Rectal smooth muscle tissue (tissue), 1 donor: ENCODE results near the gene ERO1B.
"Not testable (repeated sequence)": the region's sequence is repeated elsewhere in the genome, so short reads cannot be mapped to it uniquely, and the experiment has no call there.

Source experiments
- H3K27ac ChIP-seq: one replicate; pipeline ENCODE4 v1.7.0; 2013; ENCODE audit warnings: low read depth, low read length, inconsistent platforms
- H3K27me3 ChIP-seq: one replicate; pipeline ENCODE4 v1.7.0; 2013; ENCODE audit warnings: low read length; ENCODE audit not compliant: control insufficient read depth, insufficient read depth
- H3K36me3 ChIP-seq: one replicate; pipeline ENCODE4 v1.7.0; 2013; ENCODE audit warnings: low read length; ENCODE audit not compliant: control insufficient read depth, insufficient read depth
- H3K4me1 ChIP-seq: one replicate; pipeline ENCODE4 v1.7.0; 2013; ENCODE audit warnings: low read length; ENCODE audit not compliant: control insufficient read depth, insufficient read depth
- H3K4me3 ChIP-seq: one replicate; pipeline ENCODE4 v1.7.0; 2013; ENCODE audit warnings: low read length
- H3K9ac ChIP-seq: one replicate; pipeline ENCODE4 v1.7.0; 2013; ENCODE audit warnings: low read length

Gene ERO1B, protein sequence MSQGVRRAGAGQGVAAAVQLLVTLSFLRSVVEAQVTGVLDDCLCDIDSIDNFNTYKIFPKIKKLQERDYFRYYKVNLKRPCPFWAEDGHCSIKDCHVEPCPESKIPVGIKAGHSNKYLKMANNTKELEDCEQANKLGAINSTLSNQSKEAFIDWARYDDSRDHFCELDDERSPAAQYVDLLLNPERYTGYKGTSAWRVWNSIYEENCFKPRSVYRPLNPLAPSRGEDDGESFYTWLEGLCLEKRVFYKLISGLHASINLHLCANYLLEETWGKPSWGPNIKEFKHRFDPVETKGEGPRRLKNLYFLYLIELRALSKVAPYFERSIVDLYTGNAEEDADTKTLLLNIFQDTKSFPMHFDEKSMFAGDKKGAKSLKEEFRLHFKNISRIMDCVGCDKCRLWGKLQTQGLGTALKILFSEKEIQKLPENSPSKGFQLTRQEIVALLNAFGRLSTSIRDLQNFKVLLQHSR

DNA sequence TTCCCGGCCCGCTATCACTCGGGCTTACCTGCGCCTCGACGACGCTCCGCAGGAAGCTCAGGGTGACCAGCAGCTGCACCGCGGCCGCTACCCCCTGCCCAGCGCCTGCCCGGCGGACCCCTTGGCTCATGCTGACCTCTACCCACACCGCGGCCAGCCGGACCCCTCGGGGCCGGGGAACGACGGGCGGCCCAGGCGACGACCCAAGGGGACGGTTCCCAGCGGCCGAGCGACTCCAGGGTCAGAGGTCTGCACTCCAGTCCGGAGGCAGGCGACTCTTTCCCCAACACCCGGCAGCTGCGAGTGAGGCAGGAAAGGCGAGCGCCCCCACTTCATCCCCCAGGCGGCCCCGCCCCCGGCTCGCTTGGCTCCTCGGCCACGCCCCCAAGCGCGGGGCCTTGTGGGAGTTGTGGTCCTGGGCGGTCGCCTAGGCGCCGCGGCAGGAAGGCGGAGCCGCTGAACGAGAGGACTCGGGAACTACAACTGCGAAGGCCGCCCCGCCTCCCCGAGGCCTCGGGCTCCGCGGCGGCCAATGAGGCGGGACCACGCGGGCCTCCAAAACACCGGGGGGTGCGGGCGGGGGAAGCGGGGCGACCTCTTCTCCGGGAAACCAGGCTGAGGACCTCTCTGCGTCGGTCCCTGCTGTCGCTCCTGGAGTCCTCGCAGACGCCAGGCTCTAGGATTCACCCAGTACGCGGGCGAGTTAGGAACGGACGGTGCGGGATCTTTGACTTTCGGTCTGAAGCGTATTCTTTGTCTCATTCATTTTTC is at the start of gene ERO1B:
ERO1B (minus strand) TSS at position 305 of the 771 bp plus-strand sequence; CDS start at position 130, 175 bp downstream.
- Histone ChIP-seq H3K36me3 (no peaks in the 10 kb centered on the region), H3K27me3 (no peaks in the 10 kb centered on the region), H3K9ac (peak within 1 kb of the TSS; percentile 69), H3K4me3 (peak within 1 kb of the TSS; percentile 90), H3K27ac (peak within 1 kb of the TSS; percentile 81), H3K4me1 (peaks cover 12% of the 10 kb centered on the region)

DNA sequence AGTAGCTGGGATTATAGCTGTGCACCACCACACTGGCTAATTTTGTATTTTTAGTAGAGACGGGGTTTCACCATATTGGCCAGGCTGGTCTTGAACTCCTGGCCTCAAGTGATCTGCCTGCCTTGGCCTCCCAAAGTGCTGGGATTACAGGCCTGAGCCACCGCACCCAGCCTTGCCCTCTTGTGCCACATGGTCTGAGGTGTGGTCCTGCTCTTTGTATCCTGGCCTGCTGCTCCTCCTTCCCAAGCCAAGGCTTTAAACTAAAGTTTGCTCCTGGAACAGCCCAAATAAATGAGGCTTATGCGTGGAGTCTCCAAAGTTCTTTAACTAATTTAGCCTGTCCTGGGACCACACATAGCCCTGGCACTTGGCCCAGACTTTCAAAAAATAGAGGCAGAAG is 49.7 kb upstream of the ERO1B start:
- not testable (repeated sequence) for H3K36me3 ChIP-seq, H3K27me3 ChIP-seq, H3K9ac ChIP-seq, H3K4me1 ChIP-seq, H3K4me3 ChIP-seq, H3K27ac ChIP-seq

DNA sequence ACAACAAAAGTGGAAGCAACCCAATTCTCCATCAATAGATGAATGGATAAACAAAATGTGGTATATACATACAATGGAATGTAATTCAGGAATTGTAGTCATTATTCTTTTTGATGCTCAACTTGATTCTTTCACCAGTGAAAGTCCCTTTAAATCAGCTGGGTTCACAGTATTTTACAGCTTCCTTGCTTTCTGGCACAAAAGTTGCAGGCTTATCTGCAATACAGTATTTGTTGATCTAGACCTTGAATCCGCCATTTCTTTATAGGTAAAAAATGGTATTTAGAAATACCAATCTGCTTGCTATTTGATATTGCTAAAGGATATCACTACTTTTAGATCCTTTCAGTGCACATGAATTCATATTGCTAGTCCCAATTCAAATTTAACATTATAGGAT is 44.7 kb upstream of the ERO1B start:
- Histone ChIP-seq H3K4me1 (no peaks in the 10 kb centered on the region), H3K27ac (no peak overlapping the region), H3K36me3 (no peaks in the 10 kb centered on the region), H3K4me3 (no peak overlapping the region), H3K27me3 (no peaks in the 10 kb centered on the region), H3K9ac (no peak overlapping the region)

DNA sequence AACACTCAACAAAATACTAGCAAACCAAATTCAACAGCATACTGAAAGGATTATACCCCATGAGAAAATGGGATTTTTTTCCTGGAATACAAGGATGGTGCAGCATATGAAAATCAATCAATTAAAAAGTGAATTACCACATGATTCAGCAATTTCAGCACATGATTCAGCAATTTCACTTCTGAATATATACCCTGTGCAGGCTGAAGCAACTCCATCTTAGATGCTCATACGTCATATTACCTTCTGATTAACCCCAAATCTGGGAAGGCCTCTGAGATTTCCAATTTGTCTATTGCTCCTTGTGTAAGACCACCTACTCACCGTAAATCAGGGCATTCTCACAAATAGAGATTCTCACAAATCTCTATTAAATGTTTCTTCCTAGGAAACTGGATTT is 43.8 kb upstream of the ERO1B start:
- Histone ChIP-seq H3K9ac (no peak overlapping the region), H3K27me3 (no peaks in the 10 kb centered on the region), H3K27ac (no peak overlapping the region), H3K36me3 (no peaks in the 10 kb centered on the region), H3K4me3 (no peak overlapping the region), H3K4me1 (no peaks in the 10 kb centered on the region)

DNA sequence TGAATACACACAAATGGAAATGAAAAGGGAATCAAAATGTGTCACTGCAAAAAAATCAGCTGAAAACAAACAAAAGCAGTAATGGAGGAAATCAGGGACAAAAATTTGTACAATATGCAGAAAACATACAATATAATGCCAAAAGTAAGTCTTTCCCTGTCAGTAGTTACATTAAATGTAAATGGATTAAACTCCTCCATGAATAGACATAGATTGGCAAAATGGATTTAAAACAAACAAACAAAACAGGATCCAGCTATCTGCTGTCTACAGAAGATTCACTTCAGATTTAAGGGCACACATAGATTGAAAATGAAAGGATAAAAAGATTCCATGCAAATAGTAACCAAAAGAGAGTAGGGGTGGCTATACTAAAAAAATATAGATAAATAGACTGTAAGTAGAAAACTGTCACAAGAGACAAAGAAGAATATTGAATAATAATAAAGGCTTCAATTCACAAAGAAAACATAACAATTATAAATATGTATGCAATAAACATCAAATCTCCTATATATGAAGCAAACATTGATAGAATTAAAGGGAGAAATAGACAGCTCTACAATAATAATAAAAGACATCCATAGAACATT is 42.2 kb upstream of the ERO1B start:
- Histone ChIP-seq H3K36me3 (no peaks in the 10 kb centered on the region), H3K27me3 (no peaks in the 10 kb centered on the region), H3K27ac (no peak overlapping the region), H3K4me3 (no peak overlapping the region), H3K4me1 (no peaks in the 10 kb centered on the region), H3K9ac (no peak overlapping the region)

DNA sequence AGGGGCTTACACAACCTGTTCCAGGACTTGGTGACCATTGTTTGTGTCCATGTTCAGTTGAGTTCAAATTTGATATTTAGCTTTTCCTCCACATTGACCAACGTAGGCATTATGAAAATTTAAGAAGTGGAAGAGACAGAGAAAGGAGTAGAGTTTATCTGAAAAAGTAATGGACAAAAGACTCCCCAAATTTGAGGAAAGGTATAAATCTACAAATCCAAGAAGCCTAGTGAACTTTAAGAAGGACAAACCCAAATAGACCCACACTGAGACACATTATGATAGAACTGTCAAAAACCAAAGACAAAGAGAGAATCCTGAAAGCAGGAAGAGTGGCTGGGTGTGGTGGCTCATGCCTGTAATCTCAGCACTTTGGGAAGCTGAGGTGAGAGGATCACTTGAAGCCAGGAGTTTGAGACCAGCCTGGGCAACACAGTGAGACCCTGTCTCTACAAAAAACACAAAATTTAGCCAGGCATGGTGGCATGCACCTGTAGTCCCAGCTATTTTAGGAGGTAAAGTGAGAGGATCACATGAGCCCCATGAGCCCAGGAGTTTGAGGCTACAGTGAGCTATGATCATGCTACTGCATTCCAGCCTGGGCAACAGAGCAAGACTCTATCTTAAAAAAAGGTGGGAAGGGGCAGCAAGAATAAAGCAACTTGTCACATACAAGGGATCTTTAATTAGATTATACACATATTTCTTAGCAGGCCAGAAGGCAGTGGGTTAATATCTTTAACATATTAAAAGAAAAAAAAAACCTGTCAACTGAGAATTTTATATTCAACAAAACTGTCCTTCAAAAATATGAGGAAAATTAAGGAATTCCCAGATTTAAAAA is 41.0 kb upstream of the ERO1B start:
- H3K4me3 ChIP-seq = no peak overlapping the region
- H3K36me3 ChIP-seq = no peaks in the 10 kb centered on the region
- no peak overlapping the region for H3K9ac ChIP-seq
- H3K27me3 ChIP-seq = no peaks in the 10 kb centered on the region
- no peaks in the 10 kb centered on the region for H3K4me1 ChIP-seq
- H3K27ac ChIP-seq = no peak overlapping the region

DNA sequence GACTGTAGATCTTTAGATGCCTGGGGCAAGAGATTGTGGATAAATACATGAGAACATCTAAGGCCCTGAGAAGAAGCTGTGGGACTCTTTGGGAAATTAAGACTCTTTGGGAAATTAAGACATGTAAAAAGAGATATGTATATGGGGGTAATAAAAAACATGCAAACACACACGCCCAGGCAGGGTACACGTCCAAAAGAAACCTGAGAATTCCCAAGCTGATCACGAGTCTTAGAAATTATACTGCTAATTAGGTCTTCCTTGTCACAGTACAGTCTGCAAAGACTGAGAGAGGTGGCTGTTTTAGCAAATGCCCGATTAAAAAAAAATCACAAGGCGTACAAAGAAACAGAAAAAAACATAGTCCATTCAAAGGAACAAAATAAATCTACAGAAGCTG is 39.3 kb upstream of the ERO1B start:
- H3K9ac ChIP-seq = no peak overlapping the region
- H3K4me1 ChIP-seq = no peaks in the 10 kb centered on the region
- H3K4me3 ChIP-seq = no peak overlapping the region
- H3K36me3 ChIP-seq = no peaks in the 10 kb centered on the region
- no peaks in the 10 kb centered on the region for H3K27me3 ChIP-seq
- no peak overlapping the region for H3K27ac ChIP-seq

DNA sequence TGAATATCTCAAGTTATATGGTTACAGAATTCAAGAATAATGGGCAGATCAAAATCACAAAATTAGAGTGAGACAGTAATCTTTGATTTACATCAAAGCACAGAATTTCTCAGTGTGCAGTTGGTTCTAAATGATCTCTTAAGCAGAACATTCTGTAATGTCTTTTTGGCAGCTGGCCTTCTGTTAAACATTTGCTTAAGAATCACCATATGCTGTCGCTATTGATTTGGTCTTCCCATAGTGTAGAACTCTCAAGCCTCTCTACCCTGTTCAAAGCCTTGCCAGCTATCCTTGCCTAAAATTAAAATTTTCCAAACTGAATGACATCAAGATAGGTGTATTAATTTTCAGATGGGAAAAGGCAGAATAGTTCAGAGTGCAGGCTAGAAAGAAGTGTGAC is 38.9 kb upstream of the ERO1B start:
- no peak overlapping the region for H3K9ac ChIP-seq
- H3K27me3 ChIP-seq = no peaks in the 10 kb centered on the region
- no peaks in the 10 kb centered on the region for H3K36me3 ChIP-seq
- H3K4me3 ChIP-seq = no peak overlapping the region
- no peaks in the 10 kb centered on the region for H3K4me1 ChIP-seq
- no peak overlapping the region for H3K27ac ChIP-seq

DNA sequence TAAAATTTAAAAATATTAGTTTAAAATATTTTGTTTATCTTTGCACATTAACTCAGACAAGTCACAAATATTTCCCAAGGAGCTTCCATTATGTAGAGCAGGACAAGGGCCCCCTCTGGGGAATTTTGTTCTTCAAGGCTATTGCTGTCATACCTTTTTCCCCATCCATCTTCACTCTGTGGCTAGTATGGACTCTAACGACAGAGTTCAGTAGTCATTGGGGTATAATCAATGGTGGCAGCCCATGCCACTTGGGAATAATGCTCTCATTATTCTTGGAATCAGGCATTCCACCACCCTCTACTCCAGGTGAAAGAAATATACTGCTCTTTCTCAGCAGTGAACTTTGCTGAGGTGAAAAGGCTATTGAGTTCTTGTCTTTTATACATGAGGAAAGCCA is 38.5 kb upstream of the ERO1B start:
- H3K27me3 ChIP-seq = no peaks in the 10 kb centered on the region
- no peak overlapping the region for H3K27ac ChIP-seq
- H3K9ac ChIP-seq = no peak overlapping the region
- no peaks in the 10 kb centered on the region for H3K4me1 ChIP-seq
- no peak overlapping the region for H3K4me3 ChIP-seq
- no peaks in the 10 kb centered on the region for H3K36me3 ChIP-seq

DNA sequence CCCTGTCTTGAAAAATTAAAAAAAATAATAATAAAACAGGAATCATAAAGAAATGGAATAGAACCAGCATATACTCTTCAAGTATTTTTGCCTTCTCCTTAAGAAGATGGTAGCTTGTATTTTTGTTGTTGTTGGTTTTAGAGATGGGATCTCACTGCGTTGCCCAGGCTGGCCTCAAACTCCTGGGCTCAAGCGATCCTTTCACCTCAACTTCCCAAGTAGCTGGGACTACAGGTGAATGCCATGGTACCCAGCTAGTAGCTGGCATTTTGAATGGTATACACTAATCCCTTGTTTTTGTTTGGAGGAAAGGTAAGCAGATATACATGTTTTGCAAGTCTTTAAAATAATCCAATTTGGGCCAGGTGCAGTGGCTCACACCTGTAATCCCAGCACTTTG is 34.7 kb upstream of the ERO1B start:
- Histone ChIP-seq H3K27me3 (no peaks in the 10 kb centered on the region), H3K4me3 (no peak overlapping the region), H3K4me1 (no peaks in the 10 kb centered on the region), H3K27ac (no peak overlapping the region), H3K36me3 (no peaks in the 10 kb centered on the region), H3K9ac (no peak overlapping the region)

DNA sequence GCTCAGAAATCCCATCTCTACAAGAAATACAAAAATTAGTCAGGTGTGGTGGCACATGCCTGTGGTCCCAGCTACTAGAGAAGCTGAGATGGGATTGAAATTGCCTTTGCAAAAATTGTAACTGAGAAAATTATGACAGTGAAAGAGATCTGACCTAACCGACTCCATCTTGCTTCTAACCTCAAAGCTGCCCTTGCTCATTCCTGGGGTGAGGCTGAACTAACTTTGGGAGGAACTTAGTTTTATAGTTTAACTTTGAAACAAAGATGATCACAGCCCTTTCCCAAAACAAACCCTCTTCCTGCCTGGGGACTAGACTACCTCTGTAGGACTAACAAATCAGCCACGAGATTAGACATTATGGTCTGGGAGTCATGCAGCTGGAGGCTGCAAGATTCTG is 33.8 kb upstream of the ERO1B start:
- H3K27me3 ChIP-seq = no peaks in the 10 kb centered on the region
- H3K4me3 ChIP-seq = no peak overlapping the region
- no peaks in the 10 kb centered on the region for H3K4me1 ChIP-seq
- no peaks in the 10 kb centered on the region for H3K36me3 ChIP-seq
- H3K9ac ChIP-seq = no peak overlapping the region
- H3K27ac ChIP-seq = no peak overlapping the region

DNA sequence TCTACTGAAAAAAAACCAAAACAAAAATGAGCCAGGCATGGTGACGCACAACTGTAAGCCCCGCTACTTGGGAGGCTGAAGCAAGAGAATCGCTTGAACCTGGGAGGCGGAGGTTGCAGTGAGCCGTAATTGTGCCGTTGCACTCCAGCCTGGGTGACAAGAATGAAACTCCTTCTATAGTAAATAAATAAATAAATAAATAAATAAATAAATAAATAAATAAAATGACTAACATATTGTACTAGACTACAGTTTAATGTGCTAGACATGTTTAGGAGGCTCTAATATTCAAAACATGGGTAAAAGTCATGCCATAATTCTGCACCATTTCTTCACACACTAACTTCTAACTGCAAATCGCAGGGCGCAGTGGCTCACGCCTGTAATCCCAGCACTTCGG is 33.3 kb upstream of the ERO1B start:
- H3K27me3 ChIP-seq = no peaks in the 10 kb centered on the region
- H3K27ac ChIP-seq = no peak overlapping the region
- no peak overlapping the region for H3K9ac ChIP-seq
- H3K4me3 ChIP-seq = no peak overlapping the region
- no peaks in the 10 kb centered on the region for H3K36me3 ChIP-seq
- no peaks in the 10 kb centered on the region for H3K4me1 ChIP-seq
